Stimulated activated CD4-positive, alpha-beta T cell treated with anti-CD3 and anti-CD28 coated beads, Interleukin-12 subunit alpha, Interleukin-12 subunit beta, amount 100 ng/mL, for 48 hours (primary cell): ENCODE data around the gene BAG5.
"Not testable (repeated sequence)": the region's sequence is repeated elsewhere in the genome, so short reads cannot be mapped to it uniquely, and the experiment has no call there.

Experiments used
- DNase-seq, 3 donors: peaks; one replicate each; pipeline ENCODE4 v3.0.0-alpha.2; 2020; ENCODE audit warnings: low read depth in 2 of 3, low spot score in 1 of 3

Gene BAG5

GRCh38 chr14:103525430-103526246, 36.8 kb downstream of the BAG5 start:
- DNase-seq: not testable (repeated sequence)

- DNase-seq: no peak
Measured at GRCh38 chr14:103524002-103524935, 38.2 kb downstream of the BAG5 start.

DNA sequence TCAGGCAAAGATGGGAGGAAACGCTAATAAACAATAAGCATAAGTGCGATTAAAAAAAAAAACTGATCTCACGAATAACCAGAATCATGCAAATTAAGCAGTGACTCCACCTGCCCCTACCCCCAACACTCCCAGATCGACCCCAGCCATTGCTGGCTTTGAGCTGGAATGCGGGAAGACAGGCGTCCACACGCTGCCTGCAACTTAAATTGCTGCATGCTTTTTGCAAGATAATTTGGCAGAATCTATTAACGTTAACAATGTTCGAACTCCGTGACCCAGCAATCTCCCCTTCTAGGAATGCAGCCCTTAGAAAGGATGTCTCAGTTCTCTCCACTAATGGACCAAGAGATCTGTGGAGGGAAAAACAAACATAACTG, 38.9 kb downstream of the BAG5 start:
- no peak for DNase-seq

DNA sequence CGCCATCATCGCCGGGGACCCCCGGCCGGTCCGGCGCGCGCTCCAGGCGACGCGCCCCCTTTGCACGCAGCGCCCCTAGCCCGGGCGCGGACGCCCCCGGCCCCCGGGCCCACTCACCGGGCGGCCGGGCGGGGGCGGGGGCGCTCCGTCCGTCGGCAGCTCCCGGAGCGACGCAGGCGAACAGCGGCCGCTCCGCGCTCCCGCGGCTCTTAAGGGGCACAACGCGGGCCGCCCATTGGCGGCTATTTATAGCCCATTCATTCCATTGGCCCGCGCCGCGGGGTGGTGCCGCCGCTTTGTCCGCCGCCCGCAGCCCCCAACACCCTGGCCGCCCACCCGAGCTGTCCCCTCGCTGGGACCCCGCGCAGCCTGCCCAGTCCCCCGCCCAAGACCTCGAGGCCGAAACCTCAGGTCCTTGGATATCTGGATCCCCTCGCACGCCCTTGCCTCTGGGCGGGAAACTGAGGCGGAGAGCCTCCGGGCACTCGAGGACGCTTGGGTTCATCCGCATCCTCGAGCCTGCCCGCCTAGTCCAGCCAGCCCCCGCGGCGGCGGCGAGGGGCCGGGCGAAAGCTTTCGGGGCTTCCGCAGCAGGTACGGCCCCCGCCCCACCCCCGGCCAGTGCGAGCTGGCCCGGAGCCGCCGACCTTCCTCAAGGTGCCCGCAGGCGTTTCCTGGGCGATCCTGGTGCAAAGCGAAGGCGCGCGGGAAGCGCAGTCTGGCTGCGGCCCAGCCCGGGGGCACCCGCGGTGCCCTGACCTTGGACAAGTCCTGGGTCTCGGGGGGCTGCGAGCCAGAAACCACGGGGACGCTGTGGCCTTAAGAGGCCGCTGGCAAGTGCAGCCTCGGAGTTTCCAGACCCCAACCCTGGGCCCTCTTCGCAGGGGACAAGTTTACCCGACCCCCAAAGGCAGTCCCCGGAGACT, 39.5 kb downstream of the BAG5 start, which contains the start of gene CKB:
TSS of gene CKB (minus strand) at position 182 of the 926 bp plus-strand sequence. CDS start 337 bp downstream, outside the sequence.
- DNase-seq: no peak

DNA sequence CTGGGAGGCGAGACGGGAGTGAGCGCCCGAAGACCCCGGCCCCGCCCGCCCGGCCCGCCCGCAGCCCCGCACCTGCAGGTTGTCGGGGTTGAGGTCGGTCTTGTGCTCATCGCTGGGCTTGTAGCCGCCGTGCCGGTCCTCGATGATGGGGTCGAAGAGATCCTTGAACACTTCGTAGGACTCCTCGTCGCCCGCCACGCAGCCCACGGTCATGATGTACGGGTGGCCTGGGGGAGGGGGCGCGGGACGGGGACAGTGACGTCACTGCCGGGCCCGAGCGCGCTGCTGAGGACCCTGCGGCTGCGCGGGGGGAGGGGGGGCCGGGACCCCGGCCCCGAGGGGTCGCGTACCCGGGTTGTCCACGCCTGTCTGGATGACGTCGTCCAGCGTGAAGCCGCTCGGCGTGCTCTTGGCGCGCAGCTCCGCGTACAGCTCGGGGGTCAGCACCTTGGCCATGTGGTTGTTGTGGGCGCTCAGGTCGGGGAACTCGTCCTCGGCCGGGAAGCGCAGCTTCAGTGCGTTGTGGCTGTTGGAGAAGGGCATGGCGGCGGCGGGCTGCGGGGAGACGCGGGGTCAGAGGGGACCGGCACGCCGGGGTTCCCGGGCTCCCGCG, 40.4 kb downstream of the BAG5 start:
- DNase-seq: no peak

GRCh38 chr14:103521438-103521950, 41.0 kb downstream of the BAG5 start:
- DNase-seq: no peak

GRCh38 chr14:103520657-103521437, 41.6 kb downstream of the BAG5 start:
- peak in 1 of 3 donors; percentile 35 for DNase-seq

GRCh38 chr14:103520269-103520656, 42.2 kb downstream of the BAG5 start:
- DNase-seq: no peak

- no peak for DNase-seq
Measured at GRCh38 chr14:103519837-103520212, 42.6 kb downstream of the BAG5 start.

DNA sequence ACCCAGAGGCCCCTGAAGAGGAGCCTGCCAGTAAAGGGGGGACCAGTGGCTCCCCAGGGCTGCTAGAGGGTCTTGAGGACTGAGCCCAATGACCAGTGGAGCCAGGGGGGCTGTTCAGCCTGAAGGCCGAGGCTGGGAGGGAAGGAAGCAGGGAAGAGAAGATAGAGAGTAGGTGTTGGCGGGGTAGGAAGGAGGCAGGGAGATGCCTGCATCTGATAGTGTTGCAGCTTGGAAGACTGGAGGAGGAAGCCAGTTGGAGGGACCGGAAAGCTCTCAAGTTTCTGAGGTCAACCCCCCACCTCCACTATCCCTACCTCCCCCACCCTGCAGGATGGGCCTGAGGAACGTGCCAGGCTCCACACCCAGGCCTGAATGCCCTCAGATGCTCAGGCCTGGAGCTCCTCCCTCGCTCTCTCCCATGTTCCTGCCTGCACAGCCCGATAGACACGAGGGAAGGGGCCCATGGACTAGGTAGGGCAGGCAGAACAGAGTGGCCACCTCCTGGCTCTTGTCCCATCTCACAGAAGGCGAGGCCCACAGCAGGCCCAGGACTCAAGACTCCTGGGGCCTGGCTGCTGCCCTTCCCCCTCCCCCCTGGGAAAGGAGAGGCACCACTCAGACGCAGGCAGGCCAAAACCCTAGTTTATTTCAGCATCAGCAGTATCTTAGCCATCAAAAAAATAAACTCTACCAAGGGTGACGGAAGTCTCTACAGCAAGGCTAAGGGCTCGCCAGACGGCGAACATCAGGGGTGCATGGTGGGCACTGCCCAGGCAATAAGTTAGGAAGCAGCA, 43.2 kb downstream of the BAG5 start:
- DNase-seq: no peak

DNA sequence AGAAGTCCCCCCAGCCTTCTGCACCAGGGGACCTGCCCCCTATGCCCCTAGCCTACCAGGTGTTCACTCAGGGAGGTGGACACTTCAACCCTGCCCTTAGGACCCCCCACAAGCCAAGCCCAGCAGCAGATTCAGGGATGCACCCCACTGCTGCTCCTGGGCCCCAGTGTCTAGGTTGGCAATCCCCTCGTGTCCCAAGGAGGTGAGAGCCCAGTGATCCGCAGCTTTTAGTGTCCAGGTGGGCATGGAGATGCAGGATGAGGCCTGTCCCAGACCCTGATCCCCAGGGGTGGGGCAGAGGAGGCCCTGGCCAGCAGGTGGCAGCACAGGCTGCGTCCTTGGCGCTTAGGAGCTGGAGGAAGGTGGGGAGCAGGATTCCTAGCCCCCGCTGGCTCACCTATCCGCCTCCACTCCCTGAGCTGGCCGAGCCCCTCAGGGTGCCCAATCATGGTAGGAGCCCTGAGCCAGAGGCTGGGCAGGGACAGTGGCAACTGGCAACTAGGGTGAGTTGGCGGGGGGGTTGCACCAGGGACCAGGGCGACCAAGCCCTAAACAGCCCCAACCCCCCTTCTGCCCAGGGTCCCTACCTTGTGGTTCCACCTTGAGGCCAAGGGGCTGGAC, 43.9 kb downstream of the BAG5 start:
- DNase-seq: peak in 2 of 3 donors; percentile 49 to 61

GRCh38 chr14:103517721-103518421, 44.6 kb downstream of the BAG5 start:
- no peak for DNase-seq

DNA sequence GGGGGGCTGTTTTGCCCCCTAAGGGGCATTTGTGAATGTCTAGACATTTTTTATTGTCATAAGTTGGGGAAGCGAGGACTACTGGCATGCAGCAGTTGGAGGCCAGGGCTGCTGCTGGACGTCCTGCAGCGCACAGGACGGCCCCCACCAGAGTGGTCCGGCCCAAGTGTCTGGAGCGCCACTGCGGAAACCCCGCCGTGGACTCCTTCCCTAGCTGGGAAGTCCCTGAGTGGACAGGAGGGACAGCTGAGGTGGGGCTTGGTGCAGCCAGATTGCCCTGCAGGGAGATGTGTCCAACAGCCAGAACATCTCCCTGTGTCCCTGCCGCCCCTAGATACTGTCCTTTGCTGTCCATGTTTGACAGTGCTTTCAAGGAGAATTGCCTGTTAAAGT, 45.3 kb downstream of the BAG5 start:
- DNase-seq: no peak

DNA sequence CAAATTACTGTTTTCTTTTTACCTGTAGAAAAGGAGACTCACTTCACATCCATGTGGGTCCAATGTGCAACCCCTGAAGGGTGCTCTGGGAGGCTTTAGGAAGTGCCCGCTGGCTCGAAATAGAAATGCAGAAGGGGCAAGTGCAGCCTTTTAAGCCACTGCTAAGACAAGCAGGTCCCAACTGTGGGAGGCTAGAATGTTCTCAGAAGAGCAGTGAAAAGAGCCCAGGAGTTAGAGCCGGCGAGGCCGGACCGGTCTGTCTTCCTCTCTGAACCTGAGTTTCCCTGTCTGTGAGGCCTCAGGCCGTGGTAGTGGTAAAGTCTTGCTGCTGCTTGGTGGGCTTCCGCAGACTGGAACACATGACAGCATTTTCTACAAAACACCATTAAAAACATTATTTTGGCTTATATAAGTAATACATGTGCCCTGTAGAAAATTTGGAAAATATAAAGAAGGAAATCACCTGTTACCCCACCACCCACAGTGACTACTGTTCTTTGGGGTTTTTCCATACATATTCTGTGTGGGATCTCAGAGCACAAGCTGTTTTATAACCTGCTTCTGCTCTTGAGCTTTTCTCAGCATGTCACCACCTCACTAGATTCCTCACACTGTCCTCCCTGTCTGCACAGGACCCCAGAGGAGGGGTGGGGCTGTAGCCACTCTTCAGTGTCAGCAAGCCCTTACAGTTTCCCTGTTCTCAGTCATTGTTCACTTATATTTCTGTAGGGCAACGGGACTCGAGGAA, 45.9 kb downstream of the BAG5 start:
- DNase-seq: no peak

DNA sequence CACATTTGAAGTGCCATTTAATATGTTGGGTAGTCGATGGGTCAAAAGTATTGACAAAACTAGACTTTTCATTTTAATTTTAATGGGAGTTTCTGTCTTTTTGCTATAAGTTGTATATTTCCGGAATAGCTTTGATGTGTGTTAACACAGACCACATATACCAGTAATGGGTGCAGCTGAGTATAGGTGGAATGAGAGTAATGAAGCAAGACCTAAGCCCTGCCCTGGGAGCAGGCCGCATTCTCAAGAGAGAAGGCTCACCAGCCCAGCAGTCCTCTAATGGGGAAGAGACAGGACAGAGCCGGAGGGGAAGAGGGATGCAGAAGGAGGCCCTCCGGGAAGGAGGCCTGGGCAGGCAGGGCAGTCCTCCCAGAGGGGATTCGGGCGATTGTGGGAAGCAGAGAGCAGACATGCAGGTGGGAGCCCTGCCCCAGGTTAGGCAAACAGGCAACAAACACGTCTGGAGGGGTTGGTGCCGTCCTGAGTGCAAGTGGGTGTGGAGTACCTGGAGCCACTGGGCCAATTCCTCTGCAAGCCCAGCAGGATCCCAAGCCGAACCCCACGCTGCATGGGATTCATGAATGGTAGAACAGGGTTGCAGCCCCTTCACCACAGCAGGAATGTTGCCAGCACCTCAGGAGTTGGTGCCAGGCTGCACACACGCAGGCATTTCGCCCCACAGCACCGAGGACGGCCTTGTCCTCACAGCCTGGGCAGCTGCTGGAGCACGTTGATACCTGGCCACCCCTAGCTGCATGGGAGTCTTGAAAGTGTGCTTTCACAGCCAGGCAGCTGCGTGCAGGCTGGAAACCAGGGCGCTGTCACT, 47.6 kb downstream of the BAG5 start:
- no peak for DNase-seq
